Testis (tissue), 3 donors: ENCODE data around the gene TAB3. TPM values are rescaled to one million over a fixed set of nuclear protein-coding genes. Genes with fewer than 3 reads are reported as not detected.

Source experiments
- DNase-seq: peaks from one replicate; pipeline ENCODE4 v3.0.0-alpha.2; 2019
- H3K27ac ChIP-seq, 2 donors: fragments of 200-600 bp; sonication (generic); one replicate each; pipeline ENCODE4 v1.5.1; 2019
- H3K27me3 ChIP-seq: fragments of 200-600 bp; sonication (generic); one replicate; pipeline ENCODE4 v1.5.1; 2019
- H3K36me3 ChIP-seq: fragments of 200-600 bp; sonication (generic); one replicate; pipeline ENCODE4 v1.5.1; 2017; ENCODE audit warnings: low read depth; ENCODE audit errors: missing control alignments
- H3K4me1 ChIP-seq: fragments of 200-600 bp; sonication (generic); one replicate; pipeline ENCODE4 v1.5.1; 2019
- H3K4me3 ChIP-seq, 2 donors: fragments of 200-600 bp; sonication (generic); one replicate each; pipeline ENCODE4 v1.5.1; 2017 to 2019
- H3K9me3 ChIP-seq: fragments of 200-600 bp; sonication (generic); one replicate; pipeline ENCODE4 v1.5.1; 2017
- CTCF ChIP-seq, 3 experiments: fragments of 450-650 bp in 2 of 3; fragments of 200-600 bp in 1 of 3; sonication (generic) in 1 of 3; IDR thresholded peaks; one replicate each; pipeline ENCODE4 v1.5.1; 2016 to 2019; ENCODE audit warnings: antibody characterized with exemption in 3 of 3, mild to moderate bottlenecking in 2 of 3, moderate library complexity in 1 of 3
- POLR2A ChIP-seq: fragments of 450-650 bp; IDR thresholded peaks from one replicate; pipeline ENCODE4 v1.6.1; 2017; ENCODE audit warnings: antibody characterized with exemption, mild to moderate bottlenecking, moderate library complexity
- WGBS, 2 donors: methylation state at CpG; one replicate each; pipeline ENCODE4 v1.1.5; 2018; 5-methylcytosine and 5-hydroxymethylcytosine counted together
- intact Hi-C: fragments of 100-400 bp; cut with DNase I; formaldehyde crosslinking; loops from one replicate; pipeline ENCODE4 v1.15.1; 2023; ENCODE audit warnings: low total_unique reads
- polyA plus RNA-seq: library from polyadenylated mRNA; stranded (reverse); fragments of 350-450 nt; fragmentation: Illumina TruSeq; extraction: RNeasy Lipid Tissue Mini Kit (QIAGEN cat#74804); gene quantifications from one replicate; pipeline ENCODE4 v1.2.3, GENCODE V29; 2014; ENCODE audit warnings: low read depth, low replicate concordance; ENCODE audit not compliant: insufficient read depth
- total RNA-seq, 2 donors: library from RNA; depleted of rRNA; stranded (reverse); fragments of >200 nt; gene quantifications; one replicate each; pipeline ENCODE4 v1.2.3, GENCODE V29; 2016

The TAB3 gene
- total and polyA plus RNA-seq, 3 donors from 2014 or later, result 33.0 to 181 (median 166) TPM

DNA sequence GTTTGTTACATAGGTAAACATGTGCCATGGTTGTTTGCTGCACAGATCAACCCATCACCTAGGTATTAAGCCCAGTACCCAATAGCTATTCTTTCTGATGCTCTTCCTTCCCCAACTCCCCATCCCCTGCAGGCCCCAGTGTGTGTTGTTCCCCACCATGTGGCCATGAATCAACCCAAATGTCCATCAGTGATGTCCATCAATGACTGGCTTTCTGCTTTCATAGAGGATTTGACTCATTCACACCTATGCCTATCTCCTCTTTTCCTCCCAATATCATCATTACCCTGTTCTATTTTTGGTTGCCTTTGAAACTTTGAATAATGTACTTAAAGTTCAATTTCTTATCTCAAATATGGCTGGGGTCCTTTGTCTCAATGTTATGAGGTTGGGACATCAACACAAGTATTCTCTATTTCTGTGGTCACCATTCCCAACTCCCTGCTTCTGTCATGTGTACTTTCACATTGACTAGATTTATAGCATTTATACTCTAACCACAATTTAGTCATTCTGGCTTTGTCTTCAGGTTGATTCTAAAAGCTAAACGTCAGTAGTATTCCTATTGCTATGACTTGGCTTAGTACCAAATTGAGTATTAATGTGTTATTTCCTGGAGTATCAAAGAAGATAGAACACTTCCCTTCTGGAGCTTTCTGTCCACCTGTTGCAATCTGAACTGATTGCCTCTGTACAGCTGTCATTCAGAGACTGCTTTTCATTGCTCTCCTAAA, 107.2 kb downstream of the TAB3 start:
- intact Hi-C loops, result loop anchor here (10.0 kb wide), 1 partner anchor 97 kb away; no protein-coding TSS in a partner anchor
- Histone ChIP-seq H3K9me3 (no peaks in the 10 kb centered on the region), H3K4me1 (no peaks in the 10 kb centered on the region), H3K4me3 (no peak overlapping the region), H3K36me3 (no peaks in the 10 kb centered on the region), H3K27me3 (no peaks in the 10 kb centered on the region), H3K27ac (no peak overlapping the region)
- no peak for TF ChIP-seq CTCF (IDR thresholded peaks at IDR 0.05)
- TF ChIP-seq POLR2A, result no peak
- WGBS, 2 donors, result 6 to 58% methylated on average over 1 of the region's 1 CpG
- no peak for DNase-seq

GRCh38 chrX:30779453-30780030, 109.5 kb downstream of the TAB3 start:
- no peak for DNase-seq
- no peaks in the 10 kb centered on the region for H3K4me1 ChIP-seq
- WGBS, 2 donors, result 74 to 97% methylated on average over 3 to 17 of the region's 19 CpGs
- no peaks in the 10 kb centered on the region for H3K9me3 ChIP-seq
- H3K36me3 ChIP-seq, result no peaks in the 10 kb centered on the region
- TF ChIP-seq CTCF (IDR thresholded peaks at IDR 0.05) (no peak), POLR2A (no peak)
- intact Hi-C loops, result loop anchor here (10.0 kb wide), 1 partner anchor 95 kb away; no protein-coding TSS in a partner anchor
- H3K27ac ChIP-seq, result no peak overlapping the region
- no peak overlapping the region for H3K4me3 ChIP-seq
- no peaks in the 10 kb centered on the region for H3K27me3 ChIP-seq

- Histone ChIP-seq H3K27ac (no peak overlapping the region), H3K9me3 (no peaks in the 10 kb centered on the region), H3K36me3 (no peaks in the 10 kb centered on the region), H3K4me3 (no peak overlapping the region), H3K27me3 (no peaks in the 10 kb centered on the region), H3K4me1 (no peaks in the 10 kb centered on the region)
- intact Hi-C loops, result no loop called here
- TF ChIP-seq CTCF (IDR thresholded peaks at IDR 0.05) (no peak), POLR2A (no peak)
- DNase-seq, result no peak
Measured at GRCh38 chrX:30777575-30777974, 111.5 kb downstream of the TAB3 start.

Other genes with a start within 250 kb of the TAB3 start
- 1 to 10 TPM; 3.3 to 5.0 TPM for gene GK, start 235.8 kb downstream of the TAB3 start, total RNA-seq
- 10.5 TPM for gene GK, start 235.8 kb downstream of the TAB3 start, polyA plus RNA-seq
- 1 to 10 TPM; 2.4 to 5.0 TPM for gene FTHL17, start 182.8 kb upstream of the TAB3 start, total RNA-seq
- 3.2 TPM for gene FTHL17, start 182.8 kb upstream of the TAB3 start, polyA plus RNA-seq